HL-60 (cell line): Measurements from ENCODE around the gene PTGDS.

Source experiments
- DNase-seq, 2 experiments: peaks; one replicate each; pipeline ENCODE4 v3.0.0-alpha.2; 2010 to 2020; ENCODE audit warnings: low read depth in 1 of 2, low spot score in 1 of 2
- H3K27ac ChIP-seq: fragments of 250-450 bp; sonication (Bioruptor Pico); replicated peaks from 2 replicates; pipeline ENCODE4 v1.5.1; 2020; ENCODE audit warnings: mild to moderate bottlenecking, moderate library complexity
- H3K27me3 ChIP-seq: fragments of 250-450 bp; sonication (Bioruptor Pico); 2 replicates; pipeline ENCODE4 v1.5.1; 2021; ENCODE audit warnings: mild to moderate bottlenecking, moderate library complexity; ENCODE audit not compliant: insufficient read depth, poor library complexity, severe bottlenecking
- H3K4me3 ChIP-seq: replicated peaks from 2 replicates; pipeline ENCODE4 v1.5.1; 2011; ENCODE audit warnings: mild to moderate bottlenecking, control low read depth, low read length; ENCODE audit not compliant: insufficient read depth
- GABPA ChIP-seq: IDR thresholded peaks from 2 replicates; pipeline ENCODE4 v1.6.1; 2012; ENCODE audit warnings: low read depth
- POLR2AphosphoS5 ChIP-seq: IDR thresholded peaks from 2 replicates; pipeline ENCODE4 v1.6.1; 2012; ENCODE audit warnings: low read depth
- SPI1 ChIP-seq: IDR thresholded peaks from 2 replicates; pipeline ENCODE4 v1.6.1; 2012; ENCODE audit warnings: low read depth, mild to moderate bottlenecking, borderline replicate concordance
- TF ChIP-seq, protein P1 (sequence below): IDR thresholded peaks from 2 replicates; pipeline ENCODE4 v1.6.1; 2012; ENCODE audit warnings: low read depth; ENCODE audit not compliant: insufficient replicate concordance
- TF ChIP-seq, protein P2 (sequence below): IDR thresholded peaks from one replicate; pipeline ENCODE4 v1.5.1; 2011; ENCODE audit warnings: low read length, control low read depth, inconsistent platforms; ENCODE audit not compliant: insufficient read depth

PTGDS gene

DNA sequence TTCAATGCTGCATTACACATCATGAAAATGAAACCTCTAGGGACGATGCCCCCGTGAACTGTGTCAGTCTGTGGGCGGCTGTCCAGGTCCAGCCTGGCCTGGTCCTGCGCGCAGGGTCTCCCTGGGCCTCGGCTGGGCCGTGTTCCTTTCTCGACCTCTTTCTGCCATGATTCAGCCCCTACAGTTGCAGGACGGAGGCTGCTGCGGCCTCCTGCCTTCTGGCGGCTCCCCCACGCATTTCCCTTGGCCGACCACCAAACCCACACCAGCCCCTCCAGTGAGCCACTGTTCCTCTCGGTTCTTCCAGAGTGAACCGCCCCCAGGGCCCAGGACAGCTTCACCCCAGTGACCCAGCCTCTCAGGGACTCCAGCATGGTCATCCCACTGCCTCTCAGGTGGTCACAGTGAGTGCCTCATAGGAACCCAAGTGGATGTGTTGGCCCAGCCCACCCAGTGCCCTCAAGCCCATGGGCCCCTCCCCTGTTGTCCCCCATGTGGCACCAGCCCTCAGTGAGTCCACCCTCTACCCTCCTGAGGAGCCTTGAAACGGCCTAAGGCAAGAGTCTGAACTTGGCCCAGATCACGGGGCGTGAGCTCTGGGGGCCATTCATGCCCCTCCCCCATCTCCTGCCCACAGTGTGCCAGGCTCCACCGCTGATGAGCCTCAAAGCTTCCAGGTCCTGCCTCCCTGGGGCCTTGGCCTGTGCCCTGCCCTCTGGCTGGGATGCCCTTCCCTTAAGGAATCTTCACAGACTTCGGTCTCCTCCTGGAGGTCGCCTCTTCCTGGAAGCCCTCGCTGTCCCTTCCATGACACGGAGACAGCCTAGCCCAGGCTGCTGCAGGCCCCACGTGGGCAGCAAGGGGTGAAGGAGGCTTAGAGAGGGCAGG lies 29.1 kb downstream of the PTGDS start:
- Histone ChIP-seq H3K4me3 (no peak overlapping the region), H3K27me3 (no peaks in the 10 kb centered on the region), H3K27ac (no peak overlapping the region)
- TF ChIP-seq, protein P1, sequence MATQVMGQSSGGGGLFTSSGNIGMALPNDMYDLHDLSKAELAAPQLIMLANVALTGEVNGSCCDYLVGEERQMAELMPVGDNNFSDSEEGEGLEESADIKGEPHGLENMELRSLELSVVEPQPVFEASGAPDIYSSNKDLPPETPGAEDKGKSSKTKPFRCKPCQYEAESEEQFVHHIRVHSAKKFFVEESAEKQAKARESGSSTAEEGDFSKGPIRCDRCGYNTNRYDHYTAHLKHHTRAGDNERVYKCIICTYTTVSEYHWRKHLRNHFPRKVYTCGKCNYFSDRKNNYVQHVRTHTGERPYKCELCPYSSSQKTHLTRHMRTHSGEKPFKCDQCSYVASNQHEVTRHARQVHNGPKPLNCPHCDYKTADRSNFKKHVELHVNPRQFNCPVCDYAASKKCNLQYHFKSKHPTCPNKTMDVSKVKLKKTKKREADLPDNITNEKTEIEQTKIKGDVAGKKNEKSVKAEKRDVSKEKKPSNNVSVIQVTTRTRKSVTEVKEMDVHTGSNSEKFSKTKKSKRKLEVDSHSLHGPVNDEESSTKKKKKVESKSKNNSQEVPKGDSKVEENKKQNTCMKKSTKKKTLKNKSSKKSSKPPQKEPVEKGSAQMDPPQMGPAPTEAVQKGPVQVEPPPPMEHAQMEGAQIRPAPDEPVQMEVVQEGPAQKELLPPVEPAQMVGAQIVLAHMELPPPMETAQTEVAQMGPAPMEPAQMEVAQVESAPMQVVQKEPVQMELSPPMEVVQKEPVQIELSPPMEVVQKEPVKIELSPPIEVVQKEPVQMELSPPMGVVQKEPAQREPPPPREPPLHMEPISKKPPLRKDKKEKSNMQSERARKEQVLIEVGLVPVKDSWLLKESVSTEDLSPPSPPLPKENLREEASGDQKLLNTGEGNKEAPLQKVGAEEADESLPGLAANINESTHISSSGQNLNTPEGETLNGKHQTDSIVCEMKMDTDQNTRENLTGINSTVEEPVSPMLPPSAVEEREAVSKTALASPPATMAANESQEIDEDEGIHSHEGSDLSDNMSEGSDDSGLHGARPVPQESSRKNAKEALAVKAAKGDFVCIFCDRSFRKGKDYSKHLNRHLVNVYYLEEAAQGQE = no peak
- TF ChIP-seq, protein P2, sequence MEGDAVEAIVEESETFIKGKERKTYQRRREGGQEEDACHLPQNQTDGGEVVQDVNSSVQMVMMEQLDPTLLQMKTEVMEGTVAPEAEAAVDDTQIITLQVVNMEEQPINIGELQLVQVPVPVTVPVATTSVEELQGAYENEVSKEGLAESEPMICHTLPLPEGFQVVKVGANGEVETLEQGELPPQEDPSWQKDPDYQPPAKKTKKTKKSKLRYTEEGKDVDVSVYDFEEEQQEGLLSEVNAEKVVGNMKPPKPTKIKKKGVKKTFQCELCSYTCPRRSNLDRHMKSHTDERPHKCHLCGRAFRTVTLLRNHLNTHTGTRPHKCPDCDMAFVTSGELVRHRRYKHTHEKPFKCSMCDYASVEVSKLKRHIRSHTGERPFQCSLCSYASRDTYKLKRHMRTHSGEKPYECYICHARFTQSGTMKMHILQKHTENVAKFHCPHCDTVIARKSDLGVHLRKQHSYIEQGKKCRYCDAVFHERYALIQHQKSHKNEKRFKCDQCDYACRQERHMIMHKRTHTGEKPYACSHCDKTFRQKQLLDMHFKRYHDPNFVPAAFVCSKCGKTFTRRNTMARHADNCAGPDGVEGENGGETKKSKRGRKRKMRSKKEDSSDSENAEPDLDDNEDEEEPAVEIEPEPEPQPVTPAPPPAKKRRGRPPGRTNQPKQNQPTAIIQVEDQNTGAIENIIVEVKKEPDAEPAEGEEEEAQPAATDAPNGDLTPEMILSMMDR = no peak
- TF ChIP-seq POLR2AphosphoS5 (no peak), SPI1 (no peak), GABPA (no peak)
- no peak for DNase-seq

DNA sequence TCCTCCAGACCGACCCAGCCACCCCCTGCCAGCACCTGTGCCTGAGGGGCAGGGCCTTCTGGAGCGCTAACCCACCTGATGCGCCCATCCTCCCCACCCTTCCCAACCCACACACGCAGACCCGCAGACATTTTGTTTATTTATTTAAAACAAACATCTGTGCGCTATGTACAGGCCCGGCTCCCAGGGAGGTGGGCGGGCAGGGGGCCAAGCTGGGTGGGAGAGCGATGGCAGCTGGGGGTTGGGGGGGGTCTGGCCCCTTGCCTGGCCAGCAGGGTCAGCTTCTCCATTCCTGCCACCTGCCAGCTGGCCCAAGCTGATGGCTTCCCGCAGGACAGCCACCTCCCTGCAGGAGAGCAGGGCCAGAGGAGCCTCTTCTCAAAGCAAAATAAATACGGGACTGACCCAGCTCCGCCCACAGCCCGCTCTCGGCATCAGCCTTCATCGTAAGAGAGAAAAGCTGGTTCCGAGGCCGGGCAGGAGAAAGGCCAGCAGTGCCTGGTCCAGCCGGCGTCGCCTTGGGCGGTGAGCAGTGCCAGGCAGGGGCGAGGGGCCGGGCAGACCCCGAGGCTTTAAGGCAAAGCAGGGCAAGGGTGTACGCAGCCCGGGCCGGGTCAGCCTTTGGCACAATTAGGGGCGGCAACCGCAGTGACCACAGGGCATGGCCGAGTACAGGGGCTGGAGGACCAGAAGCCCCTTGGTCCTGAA lies 30.0 kb downstream of the PTGDS start:
- no peak for TF ChIP-seq POLR2AphosphoS5
- TF ChIP-seq GABPA = no peak
- no peak for TF ChIP-seq SPI1
- TF ChIP-seq, protein P1 = no peak
- TF ChIP-seq, protein P2 = no peak
- H3K27ac ChIP-seq = no peak overlapping the region

DNA sequence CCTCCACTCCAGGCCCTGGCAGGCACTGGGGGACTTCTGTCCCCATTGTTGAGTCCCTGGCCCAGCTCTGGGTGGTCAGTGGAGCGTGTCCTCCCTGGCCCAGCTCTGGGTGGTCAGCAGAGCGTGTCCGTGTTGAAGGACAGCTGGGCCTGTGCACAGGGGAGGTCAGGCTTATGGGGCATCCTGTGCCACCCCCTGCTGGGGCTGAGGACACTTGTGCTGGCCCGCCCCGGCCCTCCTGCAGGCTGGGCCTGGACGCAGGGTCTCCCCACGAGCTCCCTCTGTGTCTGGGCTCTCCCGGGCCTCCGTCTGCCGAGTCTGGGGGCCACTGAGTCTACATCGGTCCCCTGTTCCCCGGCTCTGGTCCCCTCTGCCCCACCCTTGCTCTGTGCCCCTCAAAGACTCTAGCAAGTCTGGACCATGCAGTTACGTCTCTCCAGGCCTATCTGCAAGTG lies 30.5 kb downstream of the PTGDS start:
- no peak for DNase-seq
- Histone ChIP-seq H3K27ac (no peak overlapping the region), H3K4me3 (no peak overlapping the region), H3K27me3 (no peaks in the 10 kb centered on the region)
- TF ChIP-seq SPI1 (no peak), GABPA (no peak), POLR2AphosphoS5 (no peak)
- TF ChIP-seq, protein P1 = no peak
- TF ChIP-seq, protein P2 = no peak

More for the DNA sequence above, 30.0 kb downstream of the PTGDS start:
- H3K4me3 ChIP-seq = no peak overlapping the region
- no peaks in the 10 kb centered on the region for H3K27me3 ChIP-seq
- no peak for DNase-seq
